HG02610 (cell line): ENCODE results near the gene CACNA1C.

ENCODE experiments used
- ATAC-seq: cut with Tn5 transposase; IDR thresholded peaks from one replicate; pipeline ENCODE4 v1.9.1; 2021; ENCODE audit warnings: mild to moderate bottlenecking, moderate library complexity; ENCODE audit not compliant: unreplicated experiment

The CACNA1C gene

DNA sequence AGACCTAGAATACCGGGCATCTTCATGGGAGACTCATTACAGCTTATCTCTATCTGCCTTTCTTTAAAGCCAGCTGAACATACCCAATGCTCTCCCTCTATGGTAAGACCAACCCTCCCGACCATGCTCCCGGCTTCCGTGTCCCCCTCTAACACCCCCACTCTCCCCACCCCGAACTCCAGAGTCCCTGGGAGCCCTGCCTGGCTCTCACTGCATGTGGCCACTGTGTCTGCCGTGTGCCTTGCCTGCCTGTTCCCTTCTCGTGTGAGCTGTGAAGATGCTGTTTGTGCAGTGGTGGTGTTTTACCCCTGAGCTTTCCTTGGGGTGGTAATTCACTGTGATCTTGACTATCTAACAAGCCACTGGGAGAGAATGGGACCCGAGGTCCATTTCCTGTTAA is 595.6 kb downstream of the CACNA1C start:
- ATAC-seq = no peak

DNA sequence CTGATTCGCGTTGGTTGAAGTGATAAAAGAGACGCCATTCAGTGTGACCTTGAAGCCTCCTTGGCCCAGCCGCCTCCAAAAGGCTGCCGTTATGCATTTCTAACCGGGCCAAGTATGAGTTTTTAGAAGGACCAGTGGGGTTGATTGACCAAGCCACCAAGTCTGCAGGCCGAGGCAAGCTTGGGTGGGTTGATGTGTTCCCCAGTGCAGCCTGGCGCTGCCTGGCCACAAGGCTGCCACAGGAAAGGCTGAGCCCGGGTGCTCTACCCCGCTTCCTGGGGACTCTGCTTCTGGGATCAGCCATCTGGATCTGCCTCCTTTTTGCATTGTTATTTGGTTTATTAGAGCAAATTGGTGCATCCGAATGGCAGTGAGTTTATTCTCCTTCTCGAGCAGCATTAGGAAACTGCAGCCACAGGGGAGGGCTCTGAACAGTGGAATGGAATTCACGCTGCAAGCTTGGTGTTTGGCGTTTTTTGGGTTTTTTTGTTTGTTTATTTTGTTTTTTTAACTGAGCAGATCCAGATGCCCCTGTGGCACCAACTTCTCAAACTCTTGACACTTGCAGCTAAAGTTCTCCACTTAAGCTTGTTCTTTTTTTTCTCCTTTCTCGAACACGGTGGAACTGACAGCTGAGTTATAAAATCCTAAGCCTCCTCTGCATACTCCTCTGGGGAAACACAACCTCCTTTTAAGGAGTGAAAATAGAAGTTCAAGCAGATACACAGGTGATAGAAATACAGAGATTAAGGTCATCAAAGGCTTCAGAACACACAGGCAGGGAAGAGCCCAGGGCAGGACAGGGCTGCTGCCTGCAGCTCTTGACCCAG is 596.6 kb downstream of the CACNA1C start:
- no peak for ATAC-seq

DNA sequence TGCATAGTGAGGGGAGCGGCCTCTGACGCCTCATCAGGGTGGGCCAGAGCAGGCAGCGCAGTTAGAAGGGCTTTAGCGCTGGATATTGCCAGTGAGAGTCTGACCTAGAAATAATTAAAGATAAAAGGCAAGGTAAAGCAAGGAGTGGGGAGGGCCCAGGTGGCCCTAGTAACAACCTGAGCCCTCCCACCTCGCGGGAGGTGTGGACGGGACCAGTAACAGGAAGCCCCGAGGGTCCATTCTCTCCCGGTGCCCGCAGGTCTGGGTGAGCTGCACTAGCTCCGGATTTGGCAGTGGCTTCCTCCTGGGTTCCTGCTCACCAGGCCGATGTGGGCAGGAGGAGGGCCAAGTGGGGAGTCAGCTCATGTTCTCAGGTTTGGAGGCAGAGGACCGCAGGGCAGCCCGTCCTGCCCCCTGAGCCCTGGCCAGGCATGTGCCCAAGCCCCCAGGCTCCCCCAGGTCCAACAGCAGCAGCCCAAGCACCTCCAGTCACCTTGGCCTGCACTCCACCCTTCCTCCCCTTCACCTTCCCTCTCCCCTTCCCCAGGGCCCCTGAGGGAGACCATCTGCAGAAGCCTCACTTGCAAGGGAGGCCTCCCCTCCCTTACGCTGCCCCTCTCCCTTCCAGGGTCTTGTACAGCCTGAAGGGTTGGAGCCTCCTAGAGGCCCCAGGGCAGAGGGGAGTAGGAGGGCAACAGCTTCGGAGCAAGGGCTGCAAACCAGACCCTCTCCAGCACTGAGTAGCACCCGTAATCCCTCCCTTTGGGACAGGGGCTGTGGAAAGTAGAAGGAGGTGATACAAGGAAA is 597.7 kb downstream of the CACNA1C start:
- no peak for ATAC-seq

DNA sequence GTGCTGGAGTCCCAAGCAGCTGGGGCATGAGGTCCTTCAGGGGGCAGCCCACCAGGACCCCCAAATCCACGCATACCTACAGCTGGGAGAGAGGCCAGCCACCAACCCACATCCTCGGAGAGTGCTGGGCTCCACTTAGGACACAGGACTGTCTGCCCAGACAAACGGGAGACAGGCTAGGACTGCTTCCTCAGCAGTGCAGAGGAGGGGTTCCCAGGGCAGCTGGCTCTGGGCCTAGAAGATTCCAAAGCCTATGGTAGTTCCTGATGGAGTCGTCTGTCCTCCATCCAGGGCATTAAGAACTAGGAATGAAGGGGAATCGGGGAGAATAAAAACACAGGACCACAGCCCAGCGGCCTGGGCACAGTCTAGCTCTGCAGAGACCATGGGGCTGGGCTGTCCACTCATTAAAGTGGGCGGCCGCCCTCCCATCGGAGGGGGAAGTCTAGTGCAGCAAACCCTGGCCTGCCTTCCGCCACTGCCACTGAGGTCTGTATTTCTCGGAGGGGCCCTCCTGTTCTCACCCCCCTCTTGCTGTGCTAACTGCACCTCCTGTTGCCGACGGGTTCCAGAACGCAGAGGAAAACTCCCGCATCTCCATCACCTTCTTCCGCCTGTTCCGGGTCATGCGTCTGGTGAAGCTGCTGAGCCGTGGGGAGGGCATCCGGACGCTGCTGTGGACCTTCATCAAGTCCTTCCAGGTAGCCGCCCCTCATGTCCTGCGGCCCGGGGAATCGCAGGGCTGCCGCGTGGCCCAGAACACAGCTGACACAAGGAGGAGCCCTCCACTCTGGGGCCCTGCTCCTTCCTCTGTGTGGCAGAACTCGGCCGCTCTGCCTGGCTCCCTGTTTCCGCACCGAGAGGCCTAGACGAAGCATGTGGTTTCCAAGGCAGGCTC is 598.5 kb downstream of the CACNA1C start:
- no peak for ATAC-seq

DNA sequence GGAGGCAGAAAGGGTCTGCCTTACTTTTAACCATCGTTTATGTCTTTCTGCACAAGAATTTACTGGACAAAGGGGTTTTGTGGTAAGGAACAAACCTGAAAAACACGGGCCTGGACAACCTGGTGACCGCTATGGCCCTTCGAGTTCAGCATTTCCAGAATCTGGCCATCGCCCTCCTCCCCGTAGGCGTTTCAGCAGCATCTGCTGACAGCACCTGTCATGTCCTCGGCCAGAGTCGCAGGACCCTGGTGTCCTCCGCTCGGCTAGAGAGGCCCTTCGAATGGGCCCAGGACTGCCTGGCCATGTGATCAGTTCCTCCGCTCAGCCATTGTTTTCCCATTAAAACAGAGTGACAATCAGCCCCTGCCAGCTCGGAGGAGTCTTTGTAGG is 599.2 kb downstream of the CACNA1C start:
- ATAC-seq = no peak

DNA sequence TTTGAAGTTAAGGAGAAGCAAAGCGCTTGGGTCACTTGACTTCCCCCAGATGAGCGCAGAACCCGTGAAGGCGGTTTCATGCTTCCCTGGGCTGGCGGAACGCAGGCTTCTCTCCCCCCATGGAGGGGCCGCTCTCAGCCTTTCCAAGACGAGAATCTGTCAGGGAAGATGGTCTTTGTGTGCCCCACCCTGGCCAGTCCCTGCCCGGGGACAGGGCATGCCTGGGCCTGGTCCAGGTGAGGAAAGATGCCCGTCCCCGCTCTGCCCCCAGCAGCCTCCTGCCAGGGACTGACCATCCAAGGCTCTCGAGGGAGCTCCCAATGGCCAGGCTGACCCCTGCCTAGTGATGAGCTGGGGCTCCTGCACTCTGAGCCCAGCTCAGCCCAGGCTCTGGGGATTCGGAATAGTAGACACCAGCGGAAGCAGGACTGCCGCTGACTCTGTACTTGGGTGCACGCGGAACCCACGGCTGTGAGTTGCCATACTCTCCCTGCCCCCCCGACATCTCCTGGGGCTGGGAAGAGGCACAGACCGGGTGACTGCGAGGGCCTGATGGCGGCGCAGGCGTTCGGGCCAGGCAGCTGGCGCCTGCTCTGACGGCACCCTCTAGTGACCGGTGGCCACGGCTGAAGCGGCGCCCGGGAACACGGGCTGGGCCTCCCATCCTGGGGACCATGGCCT is 599.8 kb downstream of the CACNA1C start:
- no peak for ATAC-seq

DNA sequence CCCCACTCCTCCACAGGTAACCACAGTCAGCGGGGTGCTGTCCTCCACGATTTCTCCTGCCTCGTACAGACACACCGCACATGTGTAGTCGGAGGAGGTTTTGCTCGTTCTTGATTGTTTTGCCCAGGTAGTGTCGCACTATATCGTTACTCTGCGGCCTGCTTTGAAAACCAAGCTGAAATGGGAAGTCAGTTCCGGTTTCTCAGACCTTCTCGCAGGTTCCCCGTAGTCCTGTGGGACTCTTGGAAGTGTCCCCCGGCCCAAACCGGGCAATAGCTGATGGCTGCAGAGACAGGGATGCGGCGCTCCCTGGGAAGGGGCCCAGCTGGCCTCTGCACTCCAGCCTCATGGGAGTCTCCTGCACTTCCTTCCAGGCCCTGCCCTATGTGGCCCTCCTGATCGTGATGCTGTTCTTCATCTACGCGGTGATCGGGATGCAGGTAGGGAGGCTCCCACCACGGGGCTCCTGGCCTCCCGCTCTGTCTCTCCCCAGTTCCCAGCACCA is 600.7 kb downstream of the CACNA1C start:
- no peak for ATAC-seq

DNA sequence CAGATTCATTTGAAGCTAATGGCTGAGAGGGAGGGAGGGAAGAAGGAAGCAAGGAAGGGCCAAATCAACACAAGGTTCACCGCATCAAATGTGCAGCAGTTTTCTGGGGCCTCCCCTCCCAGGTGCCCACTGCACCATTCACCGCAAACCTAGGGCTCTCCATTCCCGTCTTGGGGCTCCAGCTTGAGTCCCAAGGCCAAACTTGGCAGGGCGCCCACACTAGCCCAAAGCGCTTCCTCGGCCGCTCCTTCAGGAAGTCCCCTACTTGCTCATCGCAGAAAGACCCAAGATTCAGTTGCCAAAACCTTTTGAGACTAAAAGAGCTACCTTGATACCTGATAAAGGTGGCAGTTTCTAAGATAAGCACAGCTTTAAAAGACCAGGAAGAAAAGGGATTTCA is 601.5 kb downstream of the CACNA1C start:
- no peak for ATAC-seq

DNA sequence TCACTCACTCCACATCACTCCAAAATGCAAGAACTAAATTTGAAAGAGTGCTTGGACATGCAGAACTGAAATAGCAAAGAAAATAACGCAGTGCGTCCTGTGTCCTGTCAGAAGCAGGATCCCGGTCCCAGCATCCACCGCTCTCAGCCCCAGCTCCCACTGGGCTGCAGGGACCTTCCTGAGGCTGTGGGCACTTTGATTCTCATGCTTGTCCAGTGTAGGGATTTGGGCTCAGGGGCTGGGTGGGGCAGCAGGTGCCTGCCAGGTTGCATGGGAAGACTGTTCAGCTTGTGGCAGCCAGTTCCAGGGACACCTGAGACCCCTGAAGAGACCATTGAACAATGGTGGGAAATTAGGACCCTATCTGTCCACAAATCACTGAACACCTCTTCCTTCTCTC is 602.0 kb downstream of the CACNA1C start:
- ATAC-seq = no peak

DNA sequence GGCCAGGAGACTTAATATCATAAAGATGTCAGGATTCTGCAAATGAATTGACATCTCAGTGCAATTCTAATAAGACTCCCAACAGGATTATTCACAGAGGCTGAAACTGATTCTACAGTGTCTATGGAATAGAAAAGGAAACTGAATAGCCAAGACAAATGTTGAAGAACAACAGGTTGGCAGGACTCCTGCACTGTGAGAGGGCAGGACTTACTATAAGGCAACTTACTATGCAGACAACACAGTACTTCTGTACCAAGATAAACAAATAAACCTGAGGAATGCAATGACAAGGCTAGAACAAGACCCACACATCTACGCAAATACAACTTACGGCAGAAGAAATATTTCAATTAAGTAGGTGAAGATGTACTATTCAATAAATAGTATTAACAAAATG is 609.7 kb downstream of the CACNA1C start:
- no peak for ATAC-seq

DNA sequence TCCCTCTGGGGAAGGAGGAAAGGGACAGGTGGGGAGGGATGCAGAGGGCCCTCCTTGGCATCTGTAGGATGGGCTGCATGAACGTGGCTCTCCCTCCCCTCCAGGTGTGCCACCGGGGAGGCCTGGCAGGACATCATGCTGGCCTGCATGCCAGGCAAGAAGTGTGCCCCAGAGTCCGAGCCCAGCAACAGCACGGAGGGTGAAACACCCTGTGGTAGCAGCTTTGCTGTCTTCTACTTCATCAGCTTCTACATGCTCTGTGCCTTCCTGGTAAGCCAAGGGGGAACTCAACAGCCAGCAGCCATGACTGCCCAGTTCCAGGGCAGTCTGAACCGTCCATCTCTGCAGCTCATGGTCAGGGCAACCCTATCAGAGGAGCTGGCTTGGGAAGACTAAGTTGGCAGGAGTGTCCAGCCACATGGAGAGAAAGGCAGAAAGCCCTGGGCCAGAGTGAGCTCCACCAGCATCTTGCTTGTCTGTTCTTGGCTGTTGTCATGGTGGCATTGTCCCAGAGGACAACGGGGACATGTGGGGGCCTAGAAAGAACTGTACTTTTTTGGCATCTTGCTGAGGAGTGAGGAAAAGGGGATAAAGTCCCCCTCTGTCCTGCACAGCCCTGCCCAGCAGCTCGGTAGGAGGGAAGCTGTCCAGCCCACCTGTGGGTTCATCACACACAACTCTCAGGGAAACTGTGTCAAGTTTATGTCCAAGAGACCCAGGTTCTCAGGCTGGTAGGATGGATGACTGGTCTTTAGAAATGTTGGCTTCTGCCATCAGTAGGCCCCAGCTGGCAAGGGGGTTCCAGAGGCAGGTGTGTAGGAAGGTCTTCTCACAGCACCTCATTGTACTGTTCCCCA is 612.2 kb downstream of the CACNA1C start:
- ATAC-seq = no peak

DNA sequence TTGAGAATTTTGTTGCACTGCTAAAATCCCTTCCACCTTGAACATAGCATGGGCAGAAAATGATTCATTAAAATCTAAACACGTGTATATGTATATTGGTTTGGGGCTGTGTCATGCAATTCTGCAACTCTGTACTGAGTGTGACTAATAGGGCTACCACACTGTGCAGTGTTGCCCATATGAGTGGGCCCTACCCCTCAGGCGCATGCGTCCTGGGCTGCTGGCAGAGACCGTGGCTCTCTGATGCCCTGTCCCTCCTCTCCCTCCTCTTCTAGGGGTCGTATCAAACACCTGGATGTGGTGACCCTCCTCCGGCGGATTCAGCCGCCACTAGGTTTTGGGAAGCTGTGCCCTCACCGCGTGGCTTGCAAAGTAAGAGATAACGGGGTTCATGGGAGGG is 613.6 kb downstream of the CACNA1C start:
- ATAC-seq = no peak

DNA sequence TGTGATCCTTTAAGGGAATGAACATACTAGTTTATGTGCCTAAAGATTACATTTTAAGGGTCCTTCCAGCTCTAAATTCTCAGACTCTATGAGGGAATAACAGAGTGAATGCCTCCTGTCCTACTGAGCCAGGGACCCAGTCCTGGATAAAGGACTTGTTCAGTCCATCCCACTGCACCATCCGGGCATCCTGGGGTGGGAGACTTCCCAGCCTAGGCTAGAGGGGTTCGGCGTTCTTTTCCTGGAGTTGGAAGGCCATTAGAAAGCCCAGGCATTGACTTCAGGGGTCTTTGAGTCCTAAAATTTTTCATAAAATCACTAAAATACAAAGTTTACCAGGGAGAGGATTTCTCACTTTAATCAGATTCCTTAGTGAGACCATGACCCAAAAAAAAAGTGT is 614.1 kb downstream of the CACNA1C start:
- ATAC-seq = no peak

DNA sequence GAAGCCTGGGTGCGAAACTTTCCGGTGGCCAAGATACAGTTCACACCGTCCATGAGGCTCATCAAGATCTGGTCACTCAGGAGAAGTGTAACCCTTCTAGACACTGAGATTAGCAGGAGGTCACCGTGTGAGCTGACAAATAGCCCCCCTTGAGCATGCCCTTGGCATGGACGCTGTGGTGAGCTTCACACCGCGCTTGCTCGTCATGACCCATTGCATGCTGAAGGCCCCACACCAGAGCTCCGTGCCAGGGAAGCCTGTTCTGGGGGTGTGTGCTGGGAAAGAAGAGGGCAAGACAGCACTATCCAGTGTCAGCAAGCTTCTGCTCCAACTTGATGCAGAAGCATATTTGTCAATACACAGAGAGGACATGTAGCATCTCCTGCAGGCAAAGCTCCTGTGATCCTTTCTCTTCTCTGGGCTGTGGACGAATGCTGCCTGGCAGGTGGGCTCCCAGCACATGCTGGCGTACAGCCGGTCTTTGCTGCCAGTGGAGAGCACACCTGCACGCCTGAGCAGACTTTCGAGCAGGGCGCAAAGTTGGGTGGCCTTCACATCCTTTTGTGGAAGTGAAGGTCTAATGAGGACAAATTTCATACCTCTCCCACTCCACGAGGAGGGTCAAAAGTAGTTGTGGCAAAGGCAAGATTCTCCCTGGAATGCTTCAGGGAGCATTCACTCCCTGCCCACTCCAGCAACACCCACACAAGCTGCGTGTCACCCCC is 615.1 kb downstream of the CACNA1C start:
- ATAC-seq = no peak

DNA sequence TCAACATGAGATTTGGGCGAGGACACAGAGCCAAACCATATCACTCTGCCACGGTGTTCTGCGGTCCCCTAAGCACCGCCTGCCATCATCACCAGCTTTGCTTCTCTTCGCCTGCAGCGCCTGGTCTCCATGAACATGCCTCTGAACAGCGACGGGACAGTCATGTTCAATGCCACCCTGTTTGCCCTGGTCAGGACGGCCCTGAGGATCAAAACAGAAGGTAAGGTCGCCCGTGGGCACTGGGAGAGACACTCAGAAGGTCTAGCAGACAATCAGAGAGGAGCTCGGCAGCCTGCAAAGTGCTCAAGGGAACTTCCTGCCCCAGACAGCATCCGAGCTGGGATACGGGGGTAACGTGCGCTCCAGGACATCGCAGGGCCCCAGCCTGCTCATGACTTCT is 616.0 kb downstream of the CACNA1C start:
- no peak for ATAC-seq

DNA sequence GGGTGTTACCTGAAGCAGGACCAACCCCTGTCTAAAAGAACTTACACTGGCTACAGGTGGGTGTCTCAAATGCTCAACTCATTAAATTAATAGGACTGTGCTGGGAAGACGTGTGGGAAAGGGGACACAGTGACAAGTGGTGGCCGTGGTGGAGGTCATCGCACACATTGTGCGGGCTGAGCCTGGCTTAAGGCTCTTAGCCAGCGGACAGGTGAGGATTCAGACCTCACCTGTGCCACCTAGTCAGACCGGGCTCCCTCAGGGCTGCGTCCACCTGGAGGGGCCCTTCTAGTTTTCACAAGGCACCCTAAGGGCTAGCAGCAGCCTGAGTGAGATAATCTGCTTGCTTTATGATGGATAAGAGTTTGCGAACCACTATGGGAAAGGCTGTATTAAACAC is 616.8 kb downstream of the CACNA1C start:
- ATAC-seq = no peak

DNA sequence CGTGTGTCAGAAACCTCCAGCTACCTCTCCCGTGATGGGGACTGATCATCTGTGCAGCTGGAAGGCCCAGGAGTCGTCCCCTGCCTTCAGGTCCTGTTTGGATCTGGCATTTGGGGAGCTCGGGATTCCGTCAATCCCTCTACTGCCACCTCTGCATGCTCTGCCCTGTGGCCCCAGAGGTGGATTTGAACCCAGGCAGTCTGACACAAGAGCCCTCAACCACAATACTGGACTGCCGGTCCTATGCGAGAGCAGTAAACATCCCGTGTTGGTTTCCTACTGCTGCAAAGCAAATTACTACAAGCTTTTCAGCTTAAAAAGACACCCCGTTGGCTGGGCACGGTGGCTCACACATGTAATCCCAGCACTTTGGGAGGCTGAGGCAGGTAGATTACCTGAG is 620.1 kb downstream of the CACNA1C start:
- no peak for ATAC-seq

DNA sequence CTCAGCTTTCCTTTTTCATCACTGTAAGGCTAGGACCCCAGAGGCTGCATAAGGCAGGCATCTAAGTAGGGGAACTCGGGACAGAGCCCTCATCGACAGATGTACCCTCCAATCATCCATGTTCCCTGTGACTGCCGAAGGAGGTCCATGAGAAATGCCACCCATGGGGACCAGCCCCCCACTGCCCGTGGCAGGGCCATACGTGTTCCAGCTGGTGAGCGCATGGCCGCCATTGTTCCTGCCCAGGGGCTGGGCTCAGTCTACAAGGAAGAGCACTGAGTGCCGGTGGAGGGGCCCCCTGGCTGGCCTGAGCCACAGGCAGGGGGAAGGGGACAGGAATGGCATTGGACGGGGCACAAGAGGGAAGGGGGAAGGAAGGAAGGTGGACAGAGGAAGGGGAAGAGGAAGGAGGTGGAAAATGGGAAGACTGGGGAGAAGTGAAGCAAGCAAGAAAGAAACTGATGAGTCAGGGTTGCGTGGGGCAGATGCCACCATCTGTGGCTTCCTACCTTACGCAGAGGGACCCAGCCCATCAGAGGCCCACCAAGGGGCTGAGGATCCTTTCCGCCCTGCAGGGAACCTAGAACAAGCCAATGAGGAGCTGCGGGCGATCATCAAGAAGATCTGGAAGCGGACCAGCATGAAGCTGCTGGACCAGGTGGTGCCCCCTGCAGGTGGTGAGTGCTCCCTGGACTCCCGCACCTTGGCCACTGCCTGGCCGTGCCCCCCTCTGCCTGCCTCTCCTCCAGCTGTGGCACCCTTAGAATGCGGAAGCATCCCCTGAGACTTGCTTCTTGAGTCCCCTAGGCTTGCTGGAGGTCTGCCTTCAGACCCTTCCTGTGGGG is 621.4 kb downstream of the CACNA1C start:
- no peak for ATAC-seq
